Endometrium (tissue), 2 donors: ENCODE results near the gene SLC32A1.

ENCODE experiments used
- FAIRE-seq: peaks from 2 replicates; lab custom pipeline; 2012; peaks lifted over from hg19 to GRCh38; lab: Jason Lieb, UNC
- donor health status: control.
- donor health status: control.

SLC32A1 gene

GRCh38 chr20:38723848-38724625, at the start of gene SLC32A1:
SLC32A1 (plus strand) TSS chr20:38724486; CDS start chr20:38724725, 239 bp downstream.
- no peak for FAIRE-seq

GRCh38 chr20:38674765-38675133, 49.5 kb upstream of the SLC32A1 start:
- no peak for FAIRE-seq

GRCh38 chr20:38676576-38676975, 47.7 kb upstream of the SLC32A1 start:
- FAIRE-seq, result no peak

- no peak for FAIRE-seq
Observed at GRCh38 chr20:38680500-38681306, 43.6 kb upstream of the SLC32A1 start.

- no peak for FAIRE-seq
Observed at GRCh38 chr20:38685271-38685670, 39.0 kb upstream of the SLC32A1 start.

GRCh38 chr20:38685853-38686473, 38.3 kb upstream of the SLC32A1 start:
- no peak for FAIRE-seq

- FAIRE-seq, result no peak
Observed at GRCh38 chr20:38692436-38693411, 31.6 kb upstream of the SLC32A1 start.

- no peak for FAIRE-seq
Observed at GRCh38 chr20:38697306-38697705, 27.0 kb upstream of the SLC32A1 start.

- no peak for FAIRE-seq
Observed at GRCh38 chr20:38698541-38698940, 25.7 kb upstream of the SLC32A1 start.

- FAIRE-seq, result no peak
Observed at GRCh38 chr20:38700141-38700540, 24.1 kb upstream of the SLC32A1 start.

- FAIRE-seq, result no peak
Observed at GRCh38 chr20:38700926-38701325, 23.4 kb upstream of the SLC32A1 start.

GRCh38 chr20:38703526-38703925, 20.8 kb upstream of the SLC32A1 start:
- FAIRE-seq, result no peak

GRCh38 chr20:38704136-38704535, 20.1 kb upstream of the SLC32A1 start:
- FAIRE-seq, result no peak

- FAIRE-seq, result no peak
Observed at GRCh38 chr20:38706509-38706908, 17.8 kb upstream of the SLC32A1 start.

GRCh38 chr20:38714308-38714707, 10.0 kb upstream of the SLC32A1 start:
- FAIRE-seq, result no peak

GRCh38 chr20:38715646-38716045, 8.6 kb upstream of the SLC32A1 start:
- FAIRE-seq, result no peak

- FAIRE-seq, result no peak
Observed at GRCh38 chr20:38722683-38723016, 1.6 kb upstream of the SLC32A1 start.

GRCh38 chr20:38723017-38723847, 1.1 kb upstream of the SLC32A1 start:
- FAIRE-seq, result no peak

GRCh38 chr20:38724626-38725147, 401 bp downstream of the SLC32A1 start:
- FAIRE-seq, result no peak

- FAIRE-seq, result no peak
Observed at GRCh38 chr20:38725148-38725901, 1.0 kb downstream of the SLC32A1 start.
